Measurements from ENCODE around the gene ROMO1.
A peak's percentile ranks its signal among the peaks of the same experiment; 100 is the strongest.

Gene ROMO1

DNA sequence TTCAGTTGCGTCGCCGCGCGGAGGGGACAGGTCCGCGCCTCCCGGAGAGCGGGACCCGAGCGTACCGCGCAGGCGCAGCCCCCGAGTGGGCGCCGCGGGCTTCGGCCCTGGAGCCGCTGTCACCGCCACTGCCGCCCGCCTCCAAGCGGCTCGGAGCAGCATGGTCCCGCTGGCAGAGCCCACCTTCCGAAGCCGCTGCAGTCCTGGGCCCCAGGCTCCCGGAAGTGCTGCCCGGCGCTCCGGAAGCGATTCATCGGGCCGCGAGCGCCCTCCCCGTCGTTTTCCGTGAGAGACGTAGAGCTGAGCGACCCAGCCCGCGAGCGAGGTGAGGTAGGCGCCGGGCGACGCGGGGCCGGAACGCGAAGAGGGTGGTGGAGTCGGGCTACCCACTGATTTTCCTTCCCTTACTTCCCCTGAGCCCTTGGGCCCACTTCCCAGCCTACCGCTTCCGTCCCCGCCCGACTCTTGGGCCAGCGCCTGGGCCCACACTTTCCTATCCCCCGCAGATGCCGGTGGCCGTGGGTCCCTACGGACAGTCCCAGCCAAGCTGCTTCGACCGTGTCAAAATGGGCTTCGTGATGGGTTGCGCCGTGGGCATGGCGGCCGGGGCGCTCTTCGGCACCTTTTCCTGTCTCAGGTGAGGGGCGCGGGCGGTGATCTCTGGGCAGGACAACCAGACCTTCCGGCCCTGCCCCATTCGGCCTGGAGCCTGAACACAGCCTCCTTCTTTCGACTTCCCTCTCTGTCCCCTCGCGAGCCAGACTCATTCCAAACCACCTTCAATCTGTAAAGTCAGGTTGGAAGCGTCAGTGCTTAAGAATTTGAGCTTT lies at the start of gene ROMO1, which contains the start of gene NFS1:
Gene ROMO1, plus strand, starts transcription at position 279 of the 830 bp plus-strand sequence. Its CDS starts 228 bp downstream, at position 507.
Gene NFS1, minus strand, starts transcription at position 226 of the 830 bp plus-strand sequence. Its CDS starts 64 bp downstream, at position 162.
- peak; percentile 70 to 75 for DNase-seq (ENCODE audit: low read depth in 2 of 2)

DNA sequence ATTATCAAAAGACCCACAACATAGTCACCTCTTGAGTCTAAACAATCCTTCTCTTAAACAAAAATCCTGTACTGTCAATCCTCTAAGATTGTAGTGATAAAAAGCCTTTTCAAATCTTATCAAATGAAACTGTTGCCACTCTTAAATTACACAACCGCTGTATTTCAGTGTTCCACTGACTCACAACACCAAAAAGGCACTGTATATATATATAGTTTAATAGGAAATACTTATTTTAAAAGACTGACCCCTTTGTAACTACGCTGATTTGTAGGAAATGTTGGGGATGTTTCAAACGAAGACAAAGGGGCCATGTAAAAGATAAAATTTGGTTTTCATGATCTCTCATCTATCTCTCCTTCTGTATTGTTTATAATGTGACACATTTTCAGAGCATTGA lies 48.6 kb upstream of the ROMO1 start:
- no peak for DNase-seq (ENCODE audit: low read depth in 2 of 2)

DNA sequence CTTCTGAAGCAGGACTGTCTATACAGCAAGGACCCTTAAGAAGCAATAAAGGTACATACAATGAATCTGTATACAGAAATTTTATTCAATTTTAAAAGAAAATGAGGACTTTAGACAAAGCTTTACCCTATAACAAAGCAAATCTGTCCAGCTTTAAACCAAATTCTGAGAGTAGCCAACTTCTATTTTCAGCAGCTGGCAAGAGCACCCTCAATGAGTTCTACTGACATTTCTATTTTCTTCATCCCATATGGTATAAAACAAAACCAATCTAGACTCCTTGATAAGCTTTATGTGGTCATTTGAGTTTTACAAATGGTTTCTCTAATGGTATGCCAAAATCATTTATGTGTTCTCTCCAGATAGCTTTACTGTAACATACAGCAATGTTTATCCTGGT lies 47.2 kb upstream of the ROMO1 start:
- DNase-seq (ENCODE audit: low read depth in 2 of 2), result no peak

DNA sequence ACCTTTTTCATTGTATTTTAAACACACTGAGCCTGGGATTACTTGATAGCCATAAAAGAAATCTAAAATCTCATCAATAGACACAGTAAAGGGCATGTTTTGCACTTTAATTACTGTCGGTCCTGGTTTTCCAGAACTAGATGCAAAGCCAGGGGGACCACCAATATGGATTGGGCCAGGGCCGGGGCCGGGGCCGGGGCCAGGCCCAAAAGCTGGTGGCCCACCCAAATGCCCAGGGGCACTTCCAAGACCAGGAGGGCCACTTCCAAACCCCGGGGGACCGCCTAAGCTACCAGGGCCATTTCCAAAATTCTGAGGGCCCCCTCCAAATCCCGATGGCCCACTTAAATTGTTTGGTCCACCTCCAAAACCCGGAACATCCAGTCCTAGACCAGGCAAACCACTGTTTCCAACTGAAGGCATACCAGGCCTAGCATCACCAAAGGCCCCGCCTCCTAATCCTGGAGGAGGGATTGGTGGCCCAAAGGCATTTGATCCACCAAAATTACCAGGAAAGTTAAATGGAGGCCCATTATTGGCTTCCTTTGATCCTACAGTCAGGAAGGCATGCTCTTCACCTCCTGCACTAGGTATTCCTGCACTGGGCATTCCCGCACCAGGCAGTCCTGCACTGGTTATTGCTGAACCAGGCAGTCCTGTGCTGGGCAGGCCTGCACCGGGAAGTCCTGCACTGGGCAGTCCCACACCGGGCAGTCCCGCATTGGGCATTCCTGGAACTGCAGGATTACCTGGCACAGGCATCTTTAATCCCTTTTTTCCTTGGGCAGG lies 46.4 kb upstream of the ROMO1 start:
- no peak for DNase-seq (ENCODE audit: low read depth in 2 of 2)

DNA sequence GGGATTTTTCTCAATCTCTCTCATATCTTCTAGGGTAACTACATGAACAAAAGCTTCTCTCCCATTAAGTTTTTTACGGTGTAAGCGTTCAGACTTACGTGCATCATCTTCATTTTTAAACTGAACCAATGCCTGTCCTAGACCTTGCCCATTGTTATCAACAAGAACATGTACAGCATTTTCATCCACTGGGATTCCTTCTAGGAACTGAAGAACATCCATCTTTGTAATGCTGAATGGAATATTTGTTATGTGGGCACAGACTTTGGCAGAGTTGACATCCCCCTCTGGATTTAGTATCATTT lies 45.8 kb upstream of the ROMO1 start:
- no peak for DNase-seq (ENCODE audit: low read depth in 2 of 2)

DNA sequence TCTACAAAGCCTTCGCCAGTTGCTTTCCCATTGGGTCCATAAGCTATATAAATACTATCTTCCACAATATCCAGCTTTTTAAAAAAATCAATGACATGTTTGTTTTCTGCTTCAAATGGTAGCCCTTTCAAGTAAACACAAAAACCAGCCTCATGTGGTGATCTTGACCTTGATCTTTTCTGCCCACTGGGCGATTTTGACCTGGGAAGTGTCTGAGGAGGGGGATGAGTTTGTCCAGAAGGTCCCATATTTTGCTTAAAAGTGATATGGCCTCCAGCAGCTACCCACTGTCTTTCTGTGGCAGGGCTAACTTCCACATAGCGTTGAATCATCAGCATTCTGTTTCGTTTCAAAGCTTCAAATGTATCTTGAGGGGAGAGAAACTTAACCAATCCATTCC lies 45.3 kb upstream of the ROMO1 start:
- DNase-seq (ENCODE audit: low read depth in 2 of 2), result no peak

DNA sequence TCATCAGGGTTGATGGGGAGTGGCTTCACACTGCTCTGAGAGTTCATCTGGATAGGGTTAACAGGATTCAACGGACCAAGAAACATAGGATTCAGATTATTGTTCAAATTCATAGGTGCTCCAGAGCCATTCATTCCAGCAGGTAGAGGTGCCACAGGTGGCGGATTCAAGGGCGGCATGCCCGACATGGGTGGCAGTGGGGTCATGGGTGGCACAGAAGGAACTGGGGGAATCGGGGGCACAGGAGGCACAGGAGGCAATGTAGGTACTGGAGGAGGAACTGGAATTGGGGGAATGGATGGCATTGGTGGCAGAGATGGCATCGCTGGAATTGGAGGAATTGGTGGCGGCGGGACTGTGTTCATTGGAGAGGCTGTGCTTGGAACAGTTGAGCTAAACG lies 44.8 kb upstream of the ROMO1 start:
- DNase-seq (ENCODE audit: low read depth in 2 of 2), result no peak

DNA sequence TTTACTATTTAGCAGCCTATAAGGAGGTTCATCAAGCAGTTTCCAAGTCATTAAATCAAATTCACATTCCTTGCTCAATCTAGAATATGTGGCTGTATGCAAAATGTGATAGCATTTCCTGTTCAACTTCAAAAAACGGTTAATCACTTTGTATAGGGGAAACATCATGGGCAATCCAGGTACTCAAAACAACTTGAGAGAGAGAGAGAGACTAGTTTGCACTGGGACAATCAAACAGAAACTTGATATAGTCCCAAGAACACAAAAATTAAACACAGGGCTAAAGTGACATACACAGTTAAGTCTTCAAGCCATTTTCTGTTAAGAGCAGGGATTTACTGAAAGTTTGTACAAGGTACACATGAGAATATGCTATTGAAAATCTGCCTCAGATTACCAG lies 41.9 kb upstream of the ROMO1 start:
- DNase-seq (ENCODE audit: low read depth in 2 of 2), result no peak

DNA sequence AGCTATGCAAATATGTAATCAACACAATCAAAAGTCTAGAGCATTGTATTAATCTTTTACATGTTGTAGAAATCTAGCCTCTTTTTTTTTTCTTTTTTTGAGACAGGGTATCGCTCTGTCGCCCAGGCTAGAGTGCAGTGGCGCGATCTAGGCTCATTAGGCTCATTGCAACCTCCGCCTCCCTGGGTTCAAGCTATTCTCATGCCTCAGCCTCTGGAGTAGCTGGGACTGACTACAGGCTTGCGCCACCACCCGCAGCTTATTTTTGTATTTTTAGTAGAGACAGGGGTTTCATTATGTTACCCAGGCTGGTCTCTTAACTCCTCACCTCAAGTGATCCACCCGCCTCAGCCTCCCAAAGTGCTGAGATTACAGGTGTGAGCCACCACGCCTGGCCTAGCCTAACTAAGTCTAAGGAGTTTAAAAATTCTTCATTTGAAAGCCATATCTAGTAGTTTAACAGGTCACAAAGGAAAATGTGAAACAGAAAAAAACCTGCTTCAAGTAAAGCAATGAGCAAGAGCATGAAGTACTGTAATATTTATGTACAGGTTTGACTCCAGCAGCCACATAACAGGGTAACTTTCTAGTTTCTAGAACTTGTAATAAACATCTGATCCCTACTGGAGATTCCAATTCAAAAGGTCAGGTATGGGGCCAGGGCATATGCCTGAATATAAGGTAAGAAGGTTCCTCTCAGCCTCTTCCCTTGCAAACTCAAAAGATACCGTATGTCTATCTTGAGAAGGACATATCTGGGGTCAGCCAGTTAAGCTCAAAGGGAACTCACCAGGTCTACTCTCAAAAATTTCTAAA lies 38.9 kb upstream of the ROMO1 start:
- DNase-seq (ENCODE audit: low read depth in 2 of 2), result no peak

DNA sequence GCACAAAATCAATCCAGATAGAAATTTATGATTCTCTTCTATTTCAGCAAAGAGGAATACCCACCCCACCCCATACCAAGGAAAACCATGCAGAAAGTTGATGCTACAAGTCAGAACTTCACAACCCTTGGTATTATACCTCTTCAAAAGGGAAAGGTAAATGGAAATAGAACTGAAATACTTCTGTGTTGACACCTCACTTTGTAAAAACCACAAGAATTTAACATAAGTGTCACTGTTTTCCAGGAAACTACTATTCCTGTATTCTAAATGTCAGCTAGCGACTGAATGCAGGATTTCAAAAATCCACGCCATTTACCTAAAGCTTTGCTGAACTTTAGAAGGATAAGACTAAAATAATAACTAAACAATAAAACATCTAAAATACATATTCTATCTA lies 38.2 kb upstream of the ROMO1 start:
- no peak for DNase-seq (ENCODE audit: low read depth in 2 of 2)

DNA sequence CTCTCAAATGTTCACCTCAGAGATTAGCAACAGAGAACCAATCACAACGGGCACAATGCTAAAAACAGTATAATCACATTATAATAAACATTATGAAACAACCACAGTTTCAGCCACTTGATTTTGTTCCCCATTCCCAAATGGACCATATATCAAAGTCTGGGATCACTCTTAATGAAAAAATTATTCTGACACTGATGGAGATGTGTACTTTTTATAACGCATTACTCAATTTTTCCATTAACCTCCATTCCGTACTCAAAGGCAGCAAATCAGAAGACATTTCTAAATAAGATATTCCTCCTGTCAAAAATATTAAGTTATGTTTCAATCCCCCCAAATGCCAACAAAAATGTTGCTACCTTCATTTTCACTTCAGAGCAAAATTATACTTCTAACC lies 37.3 kb upstream of the ROMO1 start:
- DNase-seq (ENCODE audit: low read depth in 2 of 2), result no peak

DNA sequence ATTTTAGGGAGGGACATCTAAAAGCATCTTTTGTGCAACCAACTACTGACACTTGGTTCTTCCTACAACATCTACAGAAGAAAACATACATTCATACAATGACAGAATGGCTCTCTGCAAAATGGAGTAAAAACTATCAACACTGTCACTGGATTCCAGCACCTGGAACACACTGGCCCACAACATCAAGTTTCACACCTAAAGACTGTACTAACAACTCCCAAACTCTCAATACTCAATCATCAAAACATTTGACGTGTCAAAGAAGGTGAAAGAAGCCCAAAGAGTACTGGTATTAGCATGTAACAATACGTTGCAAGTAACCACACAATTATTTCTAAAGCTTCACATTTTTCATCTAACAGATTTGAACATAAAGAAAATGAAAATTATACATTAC lies 36.7 kb upstream of the ROMO1 start:
- no peak for DNase-seq (ENCODE audit: low read depth in 2 of 2)

DNA sequence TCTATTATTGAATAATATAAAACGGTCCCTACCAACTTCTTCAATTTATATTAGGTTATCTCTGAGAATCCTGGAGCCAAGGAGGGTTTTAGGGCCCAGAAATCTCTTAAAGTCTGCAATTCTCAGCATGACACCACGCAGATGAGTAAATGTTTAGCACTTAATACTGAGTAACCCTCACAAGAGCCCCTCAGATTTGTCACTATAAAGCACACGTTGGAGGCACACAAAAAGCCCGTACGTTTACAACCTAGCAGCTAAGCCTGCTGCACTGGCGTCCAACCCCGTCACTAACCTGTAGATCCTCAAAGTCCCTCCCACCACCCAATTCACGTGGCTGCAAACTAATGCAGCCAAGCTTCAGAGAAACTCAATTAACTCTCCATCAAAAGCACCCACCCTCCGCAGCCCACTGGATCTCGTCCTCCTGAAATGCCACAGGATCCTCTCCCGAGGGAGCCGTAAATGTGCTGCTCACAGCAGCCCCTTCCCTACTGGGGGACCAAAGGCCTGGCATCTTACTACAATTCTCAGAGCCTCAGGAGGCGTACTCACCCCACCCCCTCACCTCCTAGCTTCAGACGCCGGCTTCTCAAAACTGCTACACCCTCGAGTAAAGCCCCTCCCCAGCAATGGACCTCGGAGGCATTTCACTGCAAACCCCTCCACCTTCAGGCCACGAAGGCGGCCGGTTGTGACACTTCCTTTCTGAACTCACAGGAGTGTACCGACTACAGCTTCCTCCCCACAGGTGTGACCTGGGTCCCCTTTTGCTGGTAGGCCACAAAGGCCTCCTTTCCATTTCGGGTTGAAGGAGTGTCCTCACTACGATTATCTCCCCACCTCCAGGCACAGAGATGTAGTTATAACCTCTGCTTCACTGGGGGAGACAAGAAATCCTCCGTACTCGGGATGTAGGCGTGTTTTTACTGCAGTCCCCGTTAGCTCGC lies 35.4 kb upstream of the ROMO1 start:
- DNase-seq (ENCODE audit: low read depth in 2 of 2), result peak; percentile 20 to 29

DNA sequence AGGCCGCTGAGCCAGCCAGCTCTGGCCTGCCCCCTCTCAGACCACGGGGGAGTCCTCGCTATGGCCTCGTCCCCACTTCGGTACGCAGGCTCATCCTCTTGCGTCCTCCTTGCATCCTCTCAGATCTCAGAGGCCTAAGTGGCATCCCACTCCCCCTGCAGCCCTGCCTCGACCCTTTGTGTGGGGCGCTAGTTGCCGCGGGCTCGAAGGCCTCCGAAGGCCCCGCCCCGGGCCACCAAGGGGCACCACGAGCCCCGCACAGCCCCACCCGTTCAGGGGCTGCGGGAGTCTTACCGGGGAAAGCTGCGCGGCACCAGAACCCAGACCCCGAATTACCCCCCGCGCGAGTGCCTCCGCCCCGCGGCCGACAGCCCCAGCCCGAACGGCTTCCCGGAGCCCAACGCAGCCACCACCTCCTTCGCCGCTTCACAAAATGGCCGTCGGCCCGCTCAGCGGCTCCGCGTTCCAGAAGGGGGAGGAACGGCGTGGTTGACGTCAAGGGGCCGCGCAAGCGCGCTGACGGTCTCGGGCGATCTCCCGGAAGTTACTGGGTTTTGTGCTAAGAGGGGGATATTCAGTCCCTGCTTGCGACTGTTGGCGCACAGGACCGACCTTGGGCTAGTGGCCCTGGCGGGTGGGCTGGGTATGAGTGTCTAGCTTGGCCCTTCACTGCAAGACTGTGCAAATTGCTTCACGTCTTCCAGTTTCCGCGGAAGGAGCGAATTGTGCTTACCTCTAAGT lies 34.6 kb upstream of the ROMO1 start, which contains the start of the genes CPNE1 and RBM12:
Gene CPNE1, minus strand, starts transcription at position 435 of the 741 bp plus-strand sequence. CDS start 31,977 bp downstream, outside the sequence.
Gene RBM12, minus strand, starts transcription at position 435 of the 741 bp plus-strand sequence. CDS start 9,578 bp downstream, outside the sequence.
- DNase-seq (ENCODE audit: low read depth in 2 of 2), result peak; percentile 84 to 85

DNA sequence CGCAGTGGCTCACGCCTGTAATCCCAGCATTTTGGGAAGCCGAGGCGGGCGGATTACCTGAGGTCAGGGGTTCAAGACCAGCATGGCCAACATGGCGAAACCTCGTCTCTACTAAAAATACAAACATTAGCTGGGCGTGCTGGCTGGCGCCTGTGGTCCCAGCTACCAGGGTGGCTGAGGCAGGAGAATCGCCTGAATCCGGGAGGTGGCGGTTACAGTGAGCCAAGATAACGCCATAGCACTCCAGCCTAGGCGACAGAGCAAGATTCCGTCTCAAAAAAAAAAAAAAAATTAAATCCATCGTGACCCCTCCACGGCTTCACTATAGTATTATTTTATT lies 33.3 kb upstream of the ROMO1 start:
- DNase-seq (ENCODE audit: low read depth in 2 of 2), result no peak

DNA sequence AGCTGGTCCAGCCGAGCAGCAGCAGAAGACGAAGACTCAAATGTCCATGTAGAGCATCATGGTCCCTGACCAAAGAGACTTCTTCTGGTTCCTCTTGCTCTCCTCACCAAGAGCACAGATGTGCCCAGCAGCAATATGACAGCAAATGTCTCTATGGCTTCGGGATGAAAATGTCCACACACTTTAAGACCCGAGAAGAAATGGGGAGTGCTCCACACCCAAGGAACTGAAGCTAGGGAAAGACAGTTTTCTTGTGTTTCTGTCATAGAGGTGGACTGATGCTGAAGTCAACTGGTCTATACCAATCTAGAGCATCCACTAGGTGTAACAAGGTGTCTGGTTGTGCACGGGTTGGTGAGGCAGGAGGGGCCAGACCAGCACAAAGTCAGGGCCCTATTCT lies 30.0 kb upstream of the ROMO1 start:
- no peak for DNase-seq (ENCODE audit: low read depth in 2 of 2)

DNA sequence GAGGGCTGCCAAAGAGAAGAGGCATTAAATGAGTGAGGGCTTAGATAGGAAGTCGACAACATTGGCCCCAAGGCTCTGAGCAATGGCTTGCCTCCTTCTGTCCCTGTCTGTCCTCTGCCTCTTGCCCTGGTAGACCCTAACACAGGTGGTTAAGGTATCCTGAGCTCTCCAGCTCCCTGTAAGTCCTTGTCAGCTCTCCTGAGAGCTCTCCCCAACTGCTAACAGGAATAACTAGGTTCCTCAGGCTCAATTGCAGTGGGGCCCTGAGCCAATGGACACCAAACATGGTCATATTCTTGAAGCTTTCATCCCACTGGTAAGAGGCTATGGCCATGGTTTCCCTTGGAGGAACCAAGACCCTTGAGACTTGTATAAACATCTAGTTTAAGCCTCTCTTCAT lies 29.5 kb upstream of the ROMO1 start:
- no peak for DNase-seq (ENCODE audit: low read depth in 2 of 2)

DNA sequence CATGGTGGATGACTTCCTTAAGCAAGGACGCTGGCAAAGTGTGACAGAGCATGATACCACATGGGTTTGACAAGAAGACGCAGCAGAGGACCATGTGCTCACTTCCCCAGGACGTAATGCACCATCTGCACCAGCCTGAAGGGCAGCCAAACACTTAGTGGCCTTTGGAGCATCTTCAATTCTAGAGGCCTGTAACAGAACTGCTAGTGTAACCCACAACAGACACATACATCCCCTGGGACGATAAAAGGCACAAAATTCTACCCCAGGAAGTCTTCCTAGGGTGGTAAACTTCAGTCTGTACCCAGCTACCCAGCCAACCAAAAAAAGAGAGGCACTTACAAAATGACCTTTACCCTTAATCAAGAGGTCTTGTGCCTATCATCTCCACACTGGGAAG lies 25.3 kb upstream of the ROMO1 start:
- no peak for DNase-seq (ENCODE audit: low read depth in 2 of 2)

DNA sequence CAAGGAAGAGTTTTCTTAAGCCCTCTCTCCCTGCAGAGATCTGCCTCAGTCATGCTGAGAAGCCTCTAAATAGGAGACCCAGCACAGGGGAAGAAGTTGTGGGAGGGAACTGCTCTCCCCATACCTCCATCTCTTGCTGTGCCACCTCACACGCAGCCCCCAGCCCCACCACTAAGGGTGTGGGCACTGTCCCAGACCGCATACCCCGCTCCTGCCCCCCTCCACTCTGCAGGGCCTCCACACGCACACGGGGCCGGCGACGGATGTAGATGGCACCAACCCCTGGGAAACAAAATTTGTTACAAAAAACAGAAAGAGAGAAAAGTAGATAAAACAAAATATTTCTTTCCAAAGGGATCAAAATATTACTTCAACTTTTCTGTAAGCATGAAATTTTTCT lies 24.3 kb upstream of the ROMO1 start:
- DNase-seq (ENCODE audit: low read depth in 2 of 2), result no peak

DNA sequence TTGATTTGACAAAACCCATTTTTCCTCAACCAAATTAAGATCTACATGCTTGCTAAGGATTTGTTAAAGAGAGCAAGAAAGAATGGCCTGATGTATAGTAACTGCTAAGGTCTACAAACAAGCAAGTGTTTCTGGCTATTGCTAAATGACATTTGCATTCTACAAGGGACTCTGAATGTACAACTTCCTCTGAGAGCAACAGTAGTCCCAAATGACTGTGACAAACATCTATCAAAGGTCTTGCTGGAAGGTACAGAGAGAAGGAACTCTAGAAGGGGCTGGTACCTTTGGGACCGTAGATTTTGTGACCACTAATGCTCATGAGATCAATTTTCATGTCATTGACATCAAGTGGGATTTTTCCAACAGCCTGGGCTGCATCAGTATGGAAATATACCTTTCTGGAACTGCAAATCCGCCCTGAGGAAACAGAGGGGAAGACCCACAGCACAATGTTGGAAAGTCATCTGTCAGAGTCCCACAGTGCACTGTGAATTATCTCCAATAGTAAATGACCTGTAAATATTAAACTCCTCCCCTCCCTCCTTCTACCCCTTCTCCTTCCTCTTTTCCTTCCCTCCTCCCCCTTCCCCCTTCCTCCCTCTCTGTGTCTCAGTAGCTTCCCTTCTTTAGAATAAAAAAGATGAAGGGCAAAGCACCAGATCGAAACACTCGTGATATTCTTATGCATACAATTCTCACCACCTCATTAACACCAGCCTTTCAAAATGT lies 18.6 kb upstream of the ROMO1 start:
- DNase-seq (ENCODE audit: low read depth in 2 of 2), result no peak
